ENCODE measurements around the gene CD200R1.

Gene CD200R1

GRCh38 chr3:113000691-113001090, 25.8 kb upstream of the CD200R1 start:
- no peak for DNase-seq (ENCODE audit: low read depth in 1 of 2, low spot score in 1 of 2)
- H3K27ac ChIP-seq (replicated peaks), result no peak overlapping the region
- H3K4me3 ChIP-seq (replicated peaks; ENCODE audit: insufficient read depth, low read length), result no peak overlapping the region
- H3K27me3 ChIP-seq (ENCODE audit: insufficient read depth, poor library complexity, severe bottlenecking), result no peaks in the 10 kb centered on the region
- TF ChIP-seq REST (IDR thresholded peaks at IDR 0.05; ENCODE audit: insufficient replicate concordance, low read depth) (no peak), CTCF (IDR thresholded peaks at IDR 0.05; ENCODE audit: insufficient read depth, low read length) (no peak), GABPA (IDR thresholded peaks at IDR 0.05; ENCODE audit: low read depth) (no peak), POLR2AphosphoS5 (IDR thresholded peaks at IDR 0.05; ENCODE audit: low read depth) (no peak), SPI1 (IDR thresholded peaks at IDR 0.05; ENCODE audit: borderline replicate concordance, low read depth) (no peak)

GRCh38 chr3:112995800-112996199, 20.9 kb upstream of the CD200R1 start:
- no peak for TF ChIP-seq REST (IDR thresholded peaks at IDR 0.05; ENCODE audit: insufficient replicate concordance, low read depth)
- TF ChIP-seq GABPA (IDR thresholded peaks at IDR 0.05; ENCODE audit: low read depth), result no peak
- no peak for TF ChIP-seq SPI1 (IDR thresholded peaks at IDR 0.05; ENCODE audit: borderline replicate concordance, low read depth)
- TF ChIP-seq POLR2AphosphoS5 (IDR thresholded peaks at IDR 0.05; ENCODE audit: low read depth), result no peak
- TF ChIP-seq CTCF (IDR thresholded peaks at IDR 0.05; ENCODE audit: insufficient read depth, low read length), result no peak
- Histone ChIP-seq H3K4me3 (replicated peaks; ENCODE audit: insufficient read depth, low read length) (no peak overlapping the region), H3K27me3 (ENCODE audit: insufficient read depth, poor library complexity, severe bottlenecking) (no peaks in the 10 kb centered on the region), H3K27ac (replicated peaks) (no peak overlapping the region)
- DNase-seq (ENCODE audit: low read depth in 1 of 2, low spot score in 1 of 2), result no peak

- no peak for TF ChIP-seq CTCF (IDR thresholded peaks at IDR 0.05; ENCODE audit: insufficient read depth, low read length)
- TF ChIP-seq SPI1 (IDR thresholded peaks at IDR 0.05; ENCODE audit: borderline replicate concordance, low read depth), result no peak; the same call in 1 of the 2 replicates
- TF ChIP-seq POLR2AphosphoS5 (IDR thresholded peaks at IDR 0.05; ENCODE audit: low read depth), result peak; percentile 84
- peak; percentile 29 for TF ChIP-seq REST (IDR thresholded peaks at IDR 0.05; ENCODE audit: insufficient replicate concordance, low read depth)
- TF ChIP-seq GABPA (IDR thresholded peaks at IDR 0.05; ENCODE audit: low read depth), result peak; percentile 56
These were observed 16.0 kb upstream of the CD200R1 start, which contains the start of gene GTPBP8 for GRCh38 chr3:112990672-112991602. GTPBP8 (plus strand) TSS chr3:112990984; CDS start chr3:112991000, 16 bp downstream.

More at GRCh38 chr3:112990672-112991602, 16.0 kb upstream of the CD200R1 start, which contains the start of gene GTPBP8:
- Histone ChIP-seq H3K4me3 (replicated peaks; ENCODE audit: insufficient read depth, low read length) (peak within 1 kb of the TSS; percentile 84), H3K27me3 (ENCODE audit: insufficient read depth, poor library complexity, severe bottlenecking) (no peaks in the 10 kb centered on the region), H3K27ac (replicated peaks) (peak within 1 kb of the TSS; percentile 92)
- DNase-seq (ENCODE audit: low read depth in 1 of 2, low spot score in 1 of 2), result peak; percentile 60 to 95
